ENCODE data around the gene VTN.

The VTN gene

GRCh38 chr17:28390984-28391383 lies 20.9 kb upstream of the VTN start:
- no peak for DNase-seq (ENCODE audit: low read depth in 2 of 2)
- no peak overlapping the region for H3K4me3 ChIP-seq (replicated peaks in 1 of 2; ENCODE audit: low read depth in 2 of 2, low read length in 2 of 2)
- no peak for TF ChIP-seq CTCF (IDR thresholded peaks at IDR 0.05; ENCODE audit: low read depth, low read length)

- DNase-seq (ENCODE audit: low read depth in 2 of 2), result no peak
- no peak overlapping the region for H3K4me3 ChIP-seq (replicated peaks in 1 of 2; ENCODE audit: low read depth in 2 of 2, low read length in 2 of 2)
- TF ChIP-seq CTCF (IDR thresholded peaks at IDR 0.05; ENCODE audit: low read depth, low read length), result no peak
These were observed 20.5 kb upstream of the VTN start for GRCh38 chr17:28390563-28390962.

- TF ChIP-seq CTCF (IDR thresholded peaks at IDR 0.05; ENCODE audit: low read depth, low read length), result no peak
- no peak overlapping the region for H3K4me3 ChIP-seq (replicated peaks in 1 of 2; ENCODE audit: low read depth in 2 of 2, low read length in 2 of 2)
- no peak for DNase-seq (ENCODE audit: low read depth in 2 of 2)
These were observed 20.0 kb upstream of the VTN start for GRCh38 chr17:28390141-28390540.

- DNase-seq (ENCODE audit: low read depth in 2 of 2), result no peak
- no peak overlapping the region for H3K4me3 ChIP-seq (replicated peaks in 1 of 2; ENCODE audit: low read depth in 2 of 2, low read length in 2 of 2)
- no peak for TF ChIP-seq CTCF (IDR thresholded peaks at IDR 0.05; ENCODE audit: low read depth, low read length)
These were observed 18.0 kb upstream of the VTN start for GRCh38 chr17:28388106-28388505.

- no peak overlapping the region for H3K4me3 ChIP-seq (replicated peaks in 1 of 2; ENCODE audit: low read depth in 2 of 2, low read length in 2 of 2)
- no peak for DNase-seq (ENCODE audit: low read depth in 2 of 2)
- TF ChIP-seq CTCF (IDR thresholded peaks at IDR 0.05; ENCODE audit: low read depth, low read length), result no peak
These were observed 16.3 kb upstream of the VTN start for GRCh38 chr17:28386391-28386790.

GRCh38 chr17:28385406-28385805 lies 15.3 kb upstream of the VTN start:
- DNase-seq (ENCODE audit: low read depth in 2 of 2), result no peak
- no peak overlapping the region for H3K4me3 ChIP-seq (replicated peaks in 1 of 2; ENCODE audit: low read depth in 2 of 2, low read length in 2 of 2)
- no peak for TF ChIP-seq CTCF (IDR thresholded peaks at IDR 0.05; ENCODE audit: low read depth, low read length)

GRCh38 chr17:28385037-28385400 lies 14.9 kb upstream of the VTN start:
- H3K4me3 ChIP-seq (replicated peaks in 1 of 2; ENCODE audit: low read depth in 2 of 2, low read length in 2 of 2), result no peak overlapping the region
- DNase-seq (ENCODE audit: low read depth in 2 of 2), result no peak
- no peak for TF ChIP-seq CTCF (IDR thresholded peaks at IDR 0.05; ENCODE audit: low read depth, low read length)

Measured in cardiac fibroblast (primary cell).